Measurements from ENCODE around the gene SPDYE1.
"Not testable (repeated sequence)": the region's sequence is repeated elsewhere in the genome, so short reads cannot be mapped to it uniquely, and the experiment has no call there.

DNA sequence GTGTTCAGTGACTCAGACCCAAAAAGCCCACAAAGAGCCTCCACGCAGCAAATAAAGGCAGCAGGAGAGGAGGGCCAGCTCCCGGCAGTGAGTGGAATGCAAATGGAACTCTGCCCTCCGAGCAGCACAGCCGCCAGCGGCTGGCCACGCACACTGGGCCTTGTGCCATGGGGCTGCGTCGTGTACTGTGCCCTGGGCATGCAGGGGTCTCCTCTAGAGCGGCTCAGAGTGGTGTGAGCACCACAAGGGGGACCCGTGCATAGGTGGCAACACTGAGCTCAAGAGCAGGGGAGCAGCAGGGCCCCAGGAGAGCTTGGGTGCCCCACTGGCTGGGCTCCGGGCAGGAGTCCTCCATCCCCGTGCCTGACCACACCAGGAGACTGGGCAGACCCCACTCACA, 17.4 kb downstream of the SPDYE1 start:
- TF ChIP-seq, protein P1, sequence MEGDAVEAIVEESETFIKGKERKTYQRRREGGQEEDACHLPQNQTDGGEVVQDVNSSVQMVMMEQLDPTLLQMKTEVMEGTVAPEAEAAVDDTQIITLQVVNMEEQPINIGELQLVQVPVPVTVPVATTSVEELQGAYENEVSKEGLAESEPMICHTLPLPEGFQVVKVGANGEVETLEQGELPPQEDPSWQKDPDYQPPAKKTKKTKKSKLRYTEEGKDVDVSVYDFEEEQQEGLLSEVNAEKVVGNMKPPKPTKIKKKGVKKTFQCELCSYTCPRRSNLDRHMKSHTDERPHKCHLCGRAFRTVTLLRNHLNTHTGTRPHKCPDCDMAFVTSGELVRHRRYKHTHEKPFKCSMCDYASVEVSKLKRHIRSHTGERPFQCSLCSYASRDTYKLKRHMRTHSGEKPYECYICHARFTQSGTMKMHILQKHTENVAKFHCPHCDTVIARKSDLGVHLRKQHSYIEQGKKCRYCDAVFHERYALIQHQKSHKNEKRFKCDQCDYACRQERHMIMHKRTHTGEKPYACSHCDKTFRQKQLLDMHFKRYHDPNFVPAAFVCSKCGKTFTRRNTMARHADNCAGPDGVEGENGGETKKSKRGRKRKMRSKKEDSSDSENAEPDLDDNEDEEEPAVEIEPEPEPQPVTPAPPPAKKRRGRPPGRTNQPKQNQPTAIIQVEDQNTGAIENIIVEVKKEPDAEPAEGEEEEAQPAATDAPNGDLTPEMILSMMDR (IDR thresholded peaks at IDR 0.05), result not testable (repeated sequence)
- TF ChIP-seq POLR2A (IDR thresholded peaks at IDR 0.05), result not testable (repeated sequence)
